Endothelial cell of umbilical vein (primary cell): ENCODE data around the gene TMEM217. TPM values are rescaled to one million over a fixed set of nuclear protein-coding genes. Genes with fewer than 3 reads are reported as not detected.

Experiments used
- BruUV-seq: library from RNA; stranded (reverse); fragments of 400-500 nt; replicated peaks from 2 replicates; lab custom pipeline; 2021; lab: Mats Ljungman, UMichigan
- CTCF ChIA-PET: fragments of 300-600, 350-600 bp; sonication (Branson Sonifier 250); formaldehyde crosslinking; loops from one replicate; lab custom pipeline; 2021; ENCODE audit warnings: antibody characterized with exemption, inconsistent platforms; lab: Charles Lee
- POLR2A ChIA-PET: fragments of 300-600, 350-600 bp; sonication (Branson Sonifier 250); formaldehyde crosslinking; loops from one replicate; lab custom pipeline; 2021; ENCODE audit warnings: antibody characterized with exemption, inconsistent platforms; lab: Charles Lee
- DNase-seq: peaks from one replicate; pipeline ENCODE4 v3.0.0-alpha.2; 2011; ENCODE audit warnings: low read depth, low spot score
- FAIRE-seq: peaks from 2 replicates; lab custom pipeline; 2011; peaks lifted over from hg19 to GRCh38; lab: Jason Lieb, UNC
- H2AFZ ChIP-seq: 2 replicates; pipeline ENCODE4 v1.6.0; 2012; ENCODE audit warnings: low read depth, low read length, control low read depth, inconsistent platforms
- H3K27ac ChIP-seq: 2 replicates; pipeline ENCODE4 v1.5.1; 2011; ENCODE audit warnings: low read depth, mild to moderate bottlenecking, control low read depth, low read length, moderate library complexity; ENCODE audit not compliant: insufficient read depth
- H3K27me3 ChIP-seq, 2 experiments: 2 replicates each; pipeline versions ENCODE4 v1.6.0 to v1.6.1; 2011; ENCODE audit warnings: low read length in 2 of 2, mixed read lengths in 1 of 2; ENCODE audit not compliant: control insufficient read depth in 2 of 2, insufficient read depth in 2 of 2
- H3K36me3 ChIP-seq, 2 experiments: 2 replicates in 1 of 2; 3 replicates in 1 of 2; pipeline ENCODE4 v1.5.1; 2011; ENCODE audit warnings: low read length in 2 of 2, mild to moderate bottlenecking in 1 of 2, moderate library complexity in 1 of 2; ENCODE audit not compliant: control insufficient read depth in 2 of 2, insufficient read depth in 2 of 2; ENCODE audit errors: extremely low read depth in 1 of 2
- H3K4me1 ChIP-seq: 3 replicates; pipeline ENCODE4 v1.5.1; 2011; ENCODE audit warnings: mild to moderate bottlenecking, low read length; ENCODE audit not compliant: control insufficient read depth, insufficient read depth; ENCODE audit errors: extremely low read depth
- H3K4me2 ChIP-seq: 2 replicates; pipeline ENCODE4 v1.6.1; 2011; ENCODE audit warnings: low read length, control low read depth, mixed read lengths; ENCODE audit not compliant: insufficient read depth
- H3K4me3 ChIP-seq, 3 experiments: fragments of 200-600 bp in 1 of 3; sonication (generic), shearing (Covaris generic) in 1 of 3; replicated peaks in 1 of 3; 2 replicates each; pipeline ENCODE4 v1.5.1; 2011 to 2016; ENCODE audit warnings: control low read depth in 3 of 3, low read length in 3 of 3, mild to moderate bottlenecking in 2 of 3, inconsistent platforms in 1 of 3, low read depth in 1 of 3, moderate library complexity in 1 of 3; ENCODE audit not compliant: insufficient read depth in 1 of 3
- H3K79me2 ChIP-seq: 2 replicates; pipeline ENCODE4 v1.6.0; 2012; ENCODE audit warnings: low read length, inconsistent platforms; ENCODE audit not compliant: control insufficient read depth, insufficient read depth
- H3K9ac ChIP-seq: replicated peaks from 2 replicates; pipeline ENCODE3; 2011; ENCODE audit warnings: low read length, control low read depth; ENCODE audit not compliant: insufficient read depth; ENCODE audit errors: extremely low read depth
- H3K9me1 ChIP-seq: replicated peaks from 3 replicates; pipeline ENCODE4 v1.6.0; 2011; ENCODE audit warnings: mild to moderate bottlenecking, low read length; ENCODE audit not compliant: control insufficient read depth, insufficient read depth; ENCODE audit errors: extremely low read depth
- H3K9me3 ChIP-seq: replicated peaks from 2 replicates; pipeline ENCODE4 v1.5.1; 2012; ENCODE audit warnings: low read length, inconsistent platforms; ENCODE audit not compliant: control insufficient read depth, insufficient read depth
- H4K20me1 ChIP-seq: replicated peaks from 2 replicates; pipeline ENCODE3; 2011; ENCODE audit warnings: mild to moderate bottlenecking, low read length; ENCODE audit not compliant: control insufficient read depth, insufficient read depth; ENCODE audit errors: extremely low read depth
- CTCF ChIP-seq, 2 donors: IDR thresholded peaks; 1 replicate in 1 of 2; 2 replicates in 1 of 2; pipeline ENCODE4 v1.5.1; 2011; ENCODE audit warnings: low read length in 2 of 2, mild to moderate bottlenecking in 2 of 2, moderate library complexity in 2 of 2, control low read depth in 1 of 2, inconsistent platforms in 1 of 2, low read depth in 1 of 2; ENCODE audit not compliant: insufficient read depth in 1 of 2; ENCODE audit errors: extremely low read depth in 1 of 2
- EZH2 ChIP-seq: IDR thresholded peaks from 2 replicates; pipeline ENCODE4 v1.6.1; 2012; ENCODE audit warnings: borderline replicate concordance, low read depth, mild to moderate bottlenecking, moderate library complexity, low read length, inconsistent platforms; ENCODE audit not compliant: severe bottlenecking
- FOS ChIP-seq: IDR thresholded peaks from 2 replicates; pipeline ENCODE4 v1.6.1; 2011; ENCODE audit warnings: mild to moderate bottlenecking, low read length, moderate library complexity, borderline replicate concordance; ENCODE audit not compliant: insufficient read depth
- GATA2 ChIP-seq: IDR thresholded peaks from 2 replicates; pipeline ENCODE4 v1.7.0; 2011; ENCODE audit warnings: low read depth, mild to moderate bottlenecking, moderate library complexity, mixed read lengths, low read length; ENCODE audit not compliant: insufficient read length, insufficient read depth
- JUN ChIP-seq: IDR thresholded peaks from 2 replicates; pipeline ENCODE4 v1.6.1; 2011; ENCODE audit warnings: borderline replicate concordance, low read depth; ENCODE audit not compliant: insufficient read length, insufficient read depth
- MAX ChIP-seq: IDR thresholded peaks from 2 replicates; pipeline ENCODE4 v1.6.1; 2011; ENCODE audit not compliant: insufficient read depth, insufficient read length
- MYC ChIP-seq: IDR thresholded peaks from one replicate; pipeline ENCODE4 v1.6.1; 2011; ENCODE audit warnings: mild to moderate bottlenecking, low read depth, low read length
- POLR2A ChIP-seq: IDR thresholded peaks from 2 replicates; pipeline ENCODE4 v1.6.1; 2012; ENCODE audit warnings: low read depth, mild to moderate bottlenecking, control low read depth, low read length
- POLR2AphosphoS5 ChIP-seq: IDR thresholded peaks from 2 replicates; pipeline ENCODE4 v1.6.1; 2012; ENCODE audit warnings: low read depth, mild to moderate bottlenecking, control low read depth, low read length, moderate library complexity; ENCODE audit not compliant: insufficient read depth
- dilution Hi-C: fragments of 300-500 bp; cut with MboI; formaldehyde crosslinking; loops from one replicate; pipeline ENCODE4 v1.15.0; 2019; ENCODE audit warnings: low sequenced_read_pairs; ENCODE audit not compliant: extremely low pct_ligation_motif_present
- intact Hi-C: fragments of 100-400 bp; cut with micrococcal nuclease; formaldehyde crosslinking; loops from one replicate; pipeline ENCODE4 v1.10.0; 2022
- polyA plus RNA-seq, 4 experiments: library from polyadenylated mRNA; depleted of rRNA in 3 of 4; stranded (reverse) in 3 of 4; unstranded in 1 of 4; fragments of >200 nt; gene quantifications; 2 replicates each; pipeline versions ENCODE4 v1.2.1 to v1.2.3, GENCODE V29; 2011 to 2012; ENCODE audit warnings: missing spikeins in 1 of 4
- total RNA-seq: library from RNA; stranded (reverse); gene quantifications from 2 replicates; pipeline ENCODE4 v1.2.3, GENCODE V29; 2021

Gene TMEM217
- total and polyA plus RNA-seq, 2 donors (not counting 3 experiments of a cell fraction or from before 2014, with no cell fraction given): 6.8 to 15.8 TPM

DNA sequence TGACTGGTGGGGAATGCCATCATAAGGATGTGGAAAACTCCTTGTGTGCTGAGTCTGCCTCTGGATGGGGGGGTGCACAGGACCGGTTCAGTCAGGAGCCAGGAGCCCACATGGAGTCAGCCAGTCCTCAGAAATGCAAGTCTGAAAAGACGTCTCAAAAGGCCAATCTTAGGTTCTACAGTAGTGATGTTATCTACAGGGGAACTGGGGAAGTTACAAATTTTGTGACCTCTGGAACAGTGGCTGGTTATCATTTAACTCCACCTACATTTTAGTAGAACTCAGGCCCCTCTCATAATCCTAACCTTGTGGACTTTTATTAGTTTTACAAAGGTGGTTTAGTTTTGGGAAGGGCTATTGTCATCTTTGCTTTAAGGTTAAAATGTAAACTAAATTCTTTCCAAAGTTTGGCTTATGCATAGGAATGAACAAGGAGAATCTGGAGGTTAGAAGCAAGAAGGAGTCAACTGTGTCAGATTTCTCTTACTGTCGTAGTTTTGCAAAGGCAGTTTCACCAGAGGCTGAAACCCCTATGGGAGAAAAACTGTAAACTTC, 14.1 kb downstream of the TMEM217 start:
- BruUV-seq: no TSS peak
- Histone ChIP-seq H4K20me1 (no peaks in the 10 kb centered on the region), H3K27me3 (no peaks in the 10 kb centered on the region), H3K9me3 (no peaks in the 10 kb centered on the region), H3K9me1 (no peaks in the 10 kb centered on the region), H3K4me2 (peak overlapping the region; percentile 55), H3K4me3 (no peak overlapping the region), H3K9ac (peak overlapping the region; percentile 80), H3K36me3 (no peaks in the 10 kb centered on the region), H3K79me2 (no peaks in the 10 kb centered on the region), H2AFZ (no peak overlapping the region), H3K27ac (peak overlapping the region; percentile 99), H3K4me1 (peaks cover 56% of the 10 kb centered on the region)
- FAIRE-seq: no peak
- ChIA-PET CTCF (interaction anchor here (1.4 kb wide), 1 partner anchor 70 kb away, joined by 3 read pairs; no protein-coding TSS in a partner anchor), POLR2A (interaction anchor here (1.7 kb wide), 1 partner anchor 14 kb away, joined by 6 read pairs; the partner anchor contains the start of genes TBC1D22B and TMEM217)
- DNase-seq: no peak
- intact Hi-C loops: loop anchor here (2.0 to 5.0 kb wide), 2 partner anchors 417 to 802 kb away; partner anchors contain the start of genes KCTD20 and PXT1
- TF ChIP-seq MAX: no peak
- no peak for TF ChIP-seq JUN
- TF ChIP-seq MYC: no peak
- TF ChIP-seq FOS: no peak
- TF ChIP-seq GATA2: no peak
- no peak for TF ChIP-seq EZH2
- TF ChIP-seq POLR2AphosphoS5: no peak
- no peak for TF ChIP-seq CTCF (IDR thresholded peaks at IDR 0.05; ENCODE audit: extremely low read depth in 1 of 2, insufficient read depth in 1 of 2, low read depth in 1 of 2, low read length in 2 of 2)
- no peak for TF ChIP-seq POLR2A
- dilution Hi-C loops: no loop called here
